Astrocyte (in vitro differentiated cells and primary cell): ENCODE data around the gene DMBX1. TPM values are rescaled to one million over a fixed set of nuclear protein-coding genes. Genes with fewer than 3 reads are reported as not detected.
A peak's percentile ranks its signal among the peaks of the same experiment; 100 is the strongest.

ENCODE experiments used
- DNase-seq: peaks from one replicate; pipeline ENCODE4 v3.0.0-alpha.2; 2010; ENCODE audit warnings: low read depth
- FAIRE-seq: peaks from 2 replicates; lab custom pipeline; 2011; peaks lifted over from hg19 to GRCh38; lab: Jason Lieb, UNC
- H2AFZ ChIP-seq: 2 replicates; pipeline ENCODE4 v1.6.0; 2012; ENCODE audit warnings: low read depth, low read length, inconsistent platforms
- H3K27ac ChIP-seq: 2 replicates; pipeline ENCODE4 v1.5.1; 2011; ENCODE audit warnings: low read depth, low read length, inconsistent platforms
- H3K27me3 ChIP-seq: 2 replicates; pipeline ENCODE4 v1.6.0; 2011; ENCODE audit warnings: low read length, inconsistent platforms; ENCODE audit not compliant: insufficient read depth
- H3K36me3 ChIP-seq: 2 replicates; pipeline ENCODE4 v1.5.1; 2011; ENCODE audit warnings: low read length, inconsistent platforms; ENCODE audit not compliant: insufficient read depth
- H3K4me1 ChIP-seq: 2 replicates; pipeline ENCODE4 v1.5.1; 2011; ENCODE audit warnings: low read length, inconsistent platforms; ENCODE audit not compliant: insufficient read depth
- H3K4me2 ChIP-seq: 2 replicates; pipeline ENCODE4 v1.6.0; 2012; ENCODE audit warnings: low read length, inconsistent platforms
- H3K4me3 ChIP-seq: 2 replicates; pipeline ENCODE4 v1.5.1; 2011; ENCODE audit warnings: low read depth, mild to moderate bottlenecking, low read length, inconsistent platforms; ENCODE audit not compliant: insufficient read depth
- H3K79me2 ChIP-seq: 2 replicates; pipeline ENCODE4 v1.6.0; 2012; ENCODE audit warnings: mild to moderate bottlenecking, low read length, inconsistent platforms; ENCODE audit not compliant: insufficient read depth
- H3K9ac ChIP-seq: 2 replicates; pipeline ENCODE4 v1.6.0; 2012; ENCODE audit warnings: mild to moderate bottlenecking, low read length, inconsistent platforms
- H3K9me3 ChIP-seq: 2 replicates; pipeline ENCODE4 v1.5.1; 2012; ENCODE audit warnings: low read depth, mild to moderate bottlenecking, low read length, inconsistent platforms; ENCODE audit not compliant: insufficient read depth
- H4K20me1 ChIP-seq: 2 replicates; pipeline ENCODE4 v1.6.0; 2012; ENCODE audit warnings: low read length, inconsistent platforms; ENCODE audit not compliant: insufficient read depth
- H3K27ac Mint-ChIP-seq: one replicate; pipeline ENCODE4 v1.8.0; 2021; ENCODE audit warnings: mild to moderate bottlenecking, mixed read lengths; ENCODE audit not compliant: unreplicated experiment
- H3K27me3 Mint-ChIP-seq: one replicate; pipeline ENCODE4 v1.8.0; 2021; ENCODE audit warnings: low read depth, mixed read lengths; ENCODE audit not compliant: unreplicated experiment
- H3K36me3 Mint-ChIP-seq: one replicate; pipeline ENCODE4 v1.8.0; 2021; ENCODE audit warnings: low read depth, mixed read lengths; ENCODE audit not compliant: unreplicated experiment
- H3K4me1 Mint-ChIP-seq: one replicate; pipeline ENCODE4 v1.8.0; 2021; ENCODE audit warnings: low read depth, mixed read lengths; ENCODE audit not compliant: unreplicated experiment
- H3K4me3 Mint-ChIP-seq: one replicate; pipeline ENCODE4 v1.8.0; 2021; ENCODE audit warnings: mild to moderate bottlenecking, moderate library complexity, mixed read lengths; ENCODE audit not compliant: unreplicated experiment
- H3K9me3 Mint-ChIP-seq: one replicate; pipeline ENCODE4 v1.8.0; 2021; ENCODE audit warnings: mild to moderate bottlenecking, mixed read lengths; ENCODE audit not compliant: unreplicated experiment
- CTCF ChIP-seq: IDR thresholded peaks from 2 replicates; pipeline ENCODE4 v1.5.1; 2011; ENCODE audit warnings: low read depth, mild to moderate bottlenecking, inconsistent platforms, low read length, moderate library complexity; ENCODE audit not compliant: insufficient read depth
- EZH2 ChIP-seq: IDR thresholded peaks from 2 replicates; pipeline ENCODE4 v1.6.1; 2012; ENCODE audit warnings: mild to moderate bottlenecking, low read length, inconsistent platforms; ENCODE audit not compliant: insufficient read depth
- total RNA-seq: library from RNA; stranded (reverse); gene quantifications from 2 replicates; pipeline ENCODE4 v1.2.1, GENCODE V29; 2021

The DMBX1 gene
- total RNA-seq, 1 donor from 2014 or later = 0.07 TPM

- Mint-ChIP-seq H3K9me3 (no peaks in the 10 kb centered on the region), H3K4me3 (no peak overlapping the region), H3K36me3 (no peaks in the 10 kb centered on the region), H3K27ac (no peak overlapping the region), H3K27me3 (peaks cover 68% of the 10 kb centered on the region), H3K4me1 (peaks cover 24% of the 10 kb centered on the region)
- Histone ChIP-seq H3K36me3 (no peaks in the 10 kb centered on the region), H2AFZ (no peak overlapping the region), H3K9me3 (no peaks in the 10 kb centered on the region), H3K27me3 (peaks cover 41% of the 10 kb centered on the region), H3K4me3 (no peak overlapping the region), H3K4me1 (peaks cover 8% of the 10 kb centered on the region), H3K27ac (no peak overlapping the region), H3K4me2 (no peak overlapping the region), H4K20me1 (no peaks in the 10 kb centered on the region), H3K9ac (no peak overlapping the region), H3K79me2 (no peaks in the 10 kb centered on the region)
- DNase-seq (no peak), FAIRE-seq (no peak)
- TF ChIP-seq EZH2 (no peak), CTCF (no peak)
These were observed 25.6 kb upstream of the DMBX1 start for GRCh38 chr1:46464013-46464548.

- peaks cover 24% of the 10 kb centered on the region for H3K4me1 Mint-ChIP-seq
- TF ChIP-seq CTCF (no peak), EZH2 (no peak)
- H3K36me3 Mint-ChIP-seq = no peaks in the 10 kb centered on the region
These were observed 24.7 kb upstream of the DMBX1 start for GRCh38 chr1:46464915-46465314.

GRCh38 chr1:46465981-46466476 lies 23.6 kb upstream of the DMBX1 start:
- H3K4me1 ChIP-seq = peaks cover 8% of the 10 kb centered on the region
- no peaks in the 10 kb centered on the region for H4K20me1 ChIP-seq
- no peak overlapping the region for H3K9ac ChIP-seq
- H3K27me3 ChIP-seq = peaks cover 37% of the 10 kb centered on the region
- TF ChIP-seq CTCF (no peak), EZH2 (peak; percentile 51)
- H3K27ac ChIP-seq = no peak overlapping the region
- Mint-ChIP-seq H3K9me3 (no peaks in the 10 kb centered on the region), H3K27ac (no peak overlapping the region), H3K4me3 (peak overlapping the region; percentile 58), H3K27me3 (peaks cover 66% of the 10 kb centered on the region), H3K36me3 (no peaks in the 10 kb centered on the region), H3K4me1 (peaks cover 24% of the 10 kb centered on the region)
- peak overlapping the region; percentile 56 for H3K4me3 ChIP-seq
- no peaks in the 10 kb centered on the region for H3K9me3 ChIP-seq
- H3K36me3 ChIP-seq = no peaks in the 10 kb centered on the region
- peak overlapping the region; percentile 51 for H2AFZ ChIP-seq
- H3K4me2 ChIP-seq = peak overlapping the region; percentile 84
- H3K79me2 ChIP-seq = no peaks in the 10 kb centered on the region
- no peak for FAIRE-seq
- DNase-seq = no peak

More at GRCh38 chr1:46464915-46465314, 24.7 kb upstream of the DMBX1 start:
- Histone ChIP-seq H3K36me3 (no peaks in the 10 kb centered on the region), H3K4me2 (no peak overlapping the region), H3K4me1 (peaks cover 8% of the 10 kb centered on the region), H3K27ac (no peak overlapping the region), H3K79me2 (no peaks in the 10 kb centered on the region), H3K27me3 (peaks cover 36% of the 10 kb centered on the region), H3K9me3 (no peaks in the 10 kb centered on the region), H4K20me1 (no peaks in the 10 kb centered on the region), H3K9ac (no peak overlapping the region), H3K4me3 (no peak overlapping the region), H2AFZ (no peak overlapping the region)
- Mint-ChIP-seq H3K27me3 (peaks cover 67% of the 10 kb centered on the region), H3K9me3 (no peaks in the 10 kb centered on the region), H3K27ac (no peak overlapping the region), H3K4me3 (no peak overlapping the region)
- no peak for FAIRE-seq
- DNase-seq = no peak
